Suprapubic skin (tissue), 3 donors: Measurements from ENCODE around the gene IQCC.

Experiments
- POLR2A ChIP-seq, 2 donors: fragments of 450-650 bp; IDR thresholded peaks; one replicate each; pipeline ENCODE4 v1.6.1; 2017; ENCODE audit warnings: antibody characterized with exemption in 2 of 2, mild to moderate bottlenecking in 2 of 2, moderate library complexity in 2 of 2
- TF ChIP-seq, protein P1 (sequence below), 2 donors: fragments of 200-600 bp in 1 of 2; fragments of 450-650 bp in 1 of 2; sonication (generic) in 1 of 2; IDR thresholded peaks; one replicate each; pipeline ENCODE4 v1.5.1; 2016 to 2019; ENCODE audit warnings: antibody characterized with exemption in 2 of 2, mild to moderate bottlenecking in 1 of 2, moderate library complexity in 1 of 2

GRCh38 chr1:32257227-32257508 lies 51.7 kb downstream of the IQCC start:
- no peak for TF ChIP-seq POLR2A (IDR thresholded peaks at IDR 0.05)
- TF ChIP-seq, protein P1, sequence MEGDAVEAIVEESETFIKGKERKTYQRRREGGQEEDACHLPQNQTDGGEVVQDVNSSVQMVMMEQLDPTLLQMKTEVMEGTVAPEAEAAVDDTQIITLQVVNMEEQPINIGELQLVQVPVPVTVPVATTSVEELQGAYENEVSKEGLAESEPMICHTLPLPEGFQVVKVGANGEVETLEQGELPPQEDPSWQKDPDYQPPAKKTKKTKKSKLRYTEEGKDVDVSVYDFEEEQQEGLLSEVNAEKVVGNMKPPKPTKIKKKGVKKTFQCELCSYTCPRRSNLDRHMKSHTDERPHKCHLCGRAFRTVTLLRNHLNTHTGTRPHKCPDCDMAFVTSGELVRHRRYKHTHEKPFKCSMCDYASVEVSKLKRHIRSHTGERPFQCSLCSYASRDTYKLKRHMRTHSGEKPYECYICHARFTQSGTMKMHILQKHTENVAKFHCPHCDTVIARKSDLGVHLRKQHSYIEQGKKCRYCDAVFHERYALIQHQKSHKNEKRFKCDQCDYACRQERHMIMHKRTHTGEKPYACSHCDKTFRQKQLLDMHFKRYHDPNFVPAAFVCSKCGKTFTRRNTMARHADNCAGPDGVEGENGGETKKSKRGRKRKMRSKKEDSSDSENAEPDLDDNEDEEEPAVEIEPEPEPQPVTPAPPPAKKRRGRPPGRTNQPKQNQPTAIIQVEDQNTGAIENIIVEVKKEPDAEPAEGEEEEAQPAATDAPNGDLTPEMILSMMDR (IDR thresholded peaks at IDR 0.05), result no peak
